Left lobe of liver (tissue), 2 donors: ENCODE data around the gene HYAL4. TPM values are rescaled to one million over a fixed set of nuclear protein-coding genes. Genes with fewer than 3 reads are reported as not detected.
"Not testable (repeated sequence)": the region's sequence is repeated elsewhere in the genome, so short reads cannot be mapped to it uniquely, and the experiment has no call there.

Experiments
- ATAC-seq: fragments of 200-7000 bp; cut with Tn5 transposase; one replicate; pipeline ENCODE4 v1.9.1; 2020; ENCODE audit warnings: mild to moderate bottlenecking, moderate library complexity
- DNase-seq: peaks from one replicate; pipeline ENCODE4 v3.0.0-alpha.2; 2020; ENCODE audit warnings: low spot score
- total RNA-seq: library from RNA; stranded (reverse); gene quantifications from one replicate; pipeline ENCODE4 v1.2.1, GENCODE V29; 2021
- donor health status: DM: no; HTN: no; CAD: no; lungs with moderate emphysema.
- donor health status: DM: no; HTN: yes; CAD: no.

HYAL4 gene
- total RNA-seq, 1 donor from 2014 or later = not detected

- DNase-seq (no peak), ATAC-seq (no peak)
Observed at GRCh38 chr7:123845823-123846216, 851 bp downstream of the HYAL4 start.

GRCh38 chr7:123846217-123846891 lies 1.4 kb downstream of the HYAL4 start:
- DNase-seq (no peak), ATAC-seq (no peak)

GRCh38 chr7:123847868-123848267 lies 2.9 kb downstream of the HYAL4 start:
- DNase-seq = no peak
- ATAC-seq = no peak

GRCh38 chr7:123849855-123850254 lies 4.9 kb downstream of the HYAL4 start:
- ATAC-seq = no peak
- DNase-seq = no peak

GRCh38 chr7:123851404-123851803 lies 6.4 kb downstream of the HYAL4 start:
- DNase-seq, ATAC-seq: not testable (repeated sequence)

GRCh38 chr7:123854291-123854690 lies 9.3 kb downstream of the HYAL4 start:
- not testable (repeated sequence) for DNase-seq, ATAC-seq

- not testable (repeated sequence) for DNase-seq
- peak; percentile 31 for ATAC-seq
Observed at GRCh38 chr7:123856428-123856827, 11.5 kb downstream of the HYAL4 start.

- DNase-seq (no peak), ATAC-seq (peak; percentile 85)
Observed at GRCh38 chr7:123860848-123861247, 15.9 kb downstream of the HYAL4 start.

- no peak for ATAC-seq
- no peak for DNase-seq
Observed at GRCh38 chr7:123862775-123863174, 17.8 kb downstream of the HYAL4 start.

GRCh38 chr7:123863461-123863860 lies 18.5 kb downstream of the HYAL4 start:
- DNase-seq (no peak), ATAC-seq (no peak)

- no peak for ATAC-seq
- DNase-seq = no peak
Observed at GRCh38 chr7:123864012-123864411, 19.0 kb downstream of the HYAL4 start.

GRCh38 chr7:123864436-123864835 lies 19.5 kb downstream of the HYAL4 start:
- no peak for DNase-seq
- ATAC-seq = no peak

- no peak for ATAC-seq
- no peak for DNase-seq
Observed at GRCh38 chr7:123864966-123865365, 20.0 kb downstream of the HYAL4 start.

- DNase-seq (no peak), ATAC-seq (peak; percentile 97)
Observed at GRCh38 chr7:123865517-123866117, 20.6 kb downstream of the HYAL4 start.

GRCh38 chr7:123867225-123867624 lies 22.3 kb downstream of the HYAL4 start:
- ATAC-seq (no peak), DNase-seq (no peak)

- ATAC-seq (peak; percentile 86), DNase-seq (peak; percentile 55)
Observed at GRCh38 chr7:123871998-123872867, 27.3 kb downstream of the HYAL4 start.

GRCh38 chr7:123872908-123873307 lies 27.9 kb downstream of the HYAL4 start:
- DNase-seq = no peak
- no peak for ATAC-seq

GRCh38 chr7:123876557-123877256 lies 31.7 kb downstream of the HYAL4 start:
- peak; percentile 52 for DNase-seq

GRCh38 chr7:123879628-123880027 lies 34.7 kb downstream of the HYAL4 start:
- DNase-seq = no peak

More at GRCh38 chr7:123876557-123877256, 31.7 kb downstream of the HYAL4 start:
- peak; percentile 92 for ATAC-seq

GRCh38 chr7:123881300-123881699 lies 36.3 kb downstream of the HYAL4 start:
- no peak for ATAC-seq

More at GRCh38 chr7:123879628-123880027, 34.7 kb downstream of the HYAL4 start:
- ATAC-seq = no peak

GRCh38 chr7:123883154-123883553 lies 38.2 kb downstream of the HYAL4 start:
- no peak for DNase-seq
- no peak for ATAC-seq

More at GRCh38 chr7:123881300-123881699, 36.3 kb downstream of the HYAL4 start:
- DNase-seq = no peak
